GM21360 (cell line): ENCODE measurements around the gene TIAM1.

Experiments
- ATAC-seq: cut with Tn5 transposase; IDR thresholded peaks from one replicate; pipeline ENCODE4 v1.9.1; 2021; ENCODE audit warnings: mild to moderate bottlenecking, moderate library complexity; ENCODE audit not compliant: unreplicated experiment

Gene TIAM1

DNA sequence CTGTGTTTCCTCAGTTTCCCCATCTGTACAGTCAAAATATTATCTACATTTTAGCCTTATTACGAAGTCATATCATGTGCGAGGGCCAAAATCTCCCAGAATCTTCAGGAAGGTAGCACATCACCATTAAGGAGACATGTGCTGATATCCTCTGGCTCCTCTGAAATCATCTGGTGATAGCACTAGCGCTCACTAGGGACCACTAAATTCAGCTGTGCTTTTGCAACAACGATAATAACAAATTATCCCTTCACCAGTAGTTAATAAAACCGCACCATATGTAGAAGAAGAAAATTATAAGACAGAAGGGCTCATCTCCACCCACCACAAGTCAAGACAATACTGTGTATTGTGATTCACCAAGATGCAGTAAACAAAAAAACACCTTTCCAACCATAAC is 53.3 kb downstream of the TIAM1 start:
- ATAC-seq: no peak

DNA sequence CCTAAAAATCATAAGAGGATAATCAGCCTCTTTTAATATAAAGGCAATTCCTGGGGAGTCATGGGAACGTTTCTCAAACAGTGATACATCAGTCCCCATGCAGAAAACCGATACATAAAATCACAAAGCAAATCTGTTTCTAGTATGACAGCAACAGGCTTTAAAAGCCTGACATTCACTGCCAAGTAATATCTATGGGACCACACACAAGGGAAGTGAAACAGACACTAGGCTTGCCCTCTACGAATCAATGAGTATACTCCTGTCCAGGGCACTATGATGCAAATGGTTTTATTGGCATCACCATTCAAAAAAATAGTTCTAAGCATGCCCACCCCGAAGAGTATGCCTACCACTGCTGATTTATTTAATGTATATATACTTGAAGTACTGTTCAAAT is 54.4 kb downstream of the TIAM1 start:
- no peak for ATAC-seq

DNA sequence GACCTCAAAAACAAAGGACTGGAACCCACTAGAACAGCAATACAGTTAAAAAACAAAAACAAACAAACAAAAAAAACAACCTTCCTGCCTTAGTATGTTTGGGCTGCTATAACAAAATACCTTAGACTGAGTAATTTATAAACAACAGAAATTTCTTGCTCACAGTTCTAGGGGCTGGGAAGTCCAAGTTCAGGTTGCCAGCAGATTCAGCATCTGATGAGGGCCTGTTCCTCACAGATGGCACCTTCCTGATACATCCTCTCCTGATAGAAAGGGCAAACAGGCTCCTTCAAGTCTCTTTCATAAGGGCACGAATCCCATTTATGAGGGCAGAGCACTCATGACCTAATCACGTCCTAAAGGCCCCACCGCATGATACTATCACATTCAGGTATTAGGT is 55.9 kb downstream of the TIAM1 start:
- ATAC-seq: no peak

DNA sequence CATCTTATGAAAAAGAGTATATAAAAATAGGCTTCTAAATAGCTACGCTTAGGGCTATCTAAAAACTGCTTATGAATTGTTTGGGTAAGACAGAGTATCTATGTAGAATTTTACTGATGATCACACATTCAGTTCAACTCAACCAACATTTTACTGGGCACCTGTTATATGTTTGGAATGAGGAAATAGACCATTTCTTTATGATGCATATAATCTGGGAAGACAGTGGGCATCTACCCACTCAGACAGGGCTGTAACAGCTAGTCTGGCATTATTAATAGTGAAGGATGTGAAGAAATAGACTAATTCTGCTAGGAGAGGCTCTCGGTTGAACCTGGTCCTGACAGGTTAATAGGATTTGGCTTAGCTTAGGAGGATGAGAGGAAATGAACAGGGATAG is 56.9 kb downstream of the TIAM1 start:
- no peak for ATAC-seq

DNA sequence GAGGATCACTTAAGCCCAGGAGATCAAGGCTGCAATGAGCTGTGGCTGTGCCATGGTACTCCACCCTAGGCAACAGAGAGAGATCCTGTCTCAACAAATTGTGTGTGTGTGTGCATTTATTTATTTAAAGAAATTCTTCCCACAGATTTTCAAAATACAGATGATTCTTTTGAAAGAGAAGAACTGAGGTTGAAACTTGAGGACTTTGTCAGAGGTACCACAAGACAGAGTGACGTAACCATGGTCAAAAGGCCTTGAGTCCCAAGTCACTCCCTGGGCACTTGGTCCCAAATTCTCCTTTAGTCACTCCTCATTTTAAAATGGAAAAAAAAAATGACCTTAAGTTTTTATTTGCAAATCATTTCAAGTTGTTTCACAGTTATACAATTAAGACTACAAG is 57.4 kb downstream of the TIAM1 start:
- ATAC-seq: no peak

DNA sequence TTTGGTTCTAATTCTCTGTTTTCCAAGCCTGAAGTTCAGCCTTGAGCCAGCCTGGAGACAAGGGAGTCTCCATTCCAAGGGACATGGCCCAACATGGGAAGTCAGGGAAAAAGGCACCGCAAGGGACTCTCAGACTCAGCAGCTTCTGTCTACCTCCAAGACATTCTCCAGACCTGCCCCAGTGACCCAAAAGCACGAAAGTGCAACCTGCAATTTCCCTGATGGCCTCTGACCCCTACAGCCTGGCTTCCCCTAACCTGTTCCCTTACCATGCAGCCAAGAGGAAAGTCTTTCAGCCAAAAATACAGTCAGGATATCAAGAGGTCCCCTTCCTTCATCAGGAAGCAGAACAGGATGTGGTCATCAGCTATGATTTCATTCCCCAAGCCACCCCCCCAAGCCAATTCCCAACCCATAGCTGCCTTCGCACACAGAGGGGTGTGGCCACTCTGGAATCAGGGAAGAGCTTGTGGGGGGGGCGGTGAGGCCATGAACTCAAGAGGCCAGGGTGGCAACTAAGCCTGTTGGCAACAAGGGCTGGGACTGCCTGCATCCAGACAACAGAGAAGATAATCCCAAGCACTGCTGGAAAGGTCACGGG is 59.2 kb downstream of the TIAM1 start:
- no peak for ATAC-seq

DNA sequence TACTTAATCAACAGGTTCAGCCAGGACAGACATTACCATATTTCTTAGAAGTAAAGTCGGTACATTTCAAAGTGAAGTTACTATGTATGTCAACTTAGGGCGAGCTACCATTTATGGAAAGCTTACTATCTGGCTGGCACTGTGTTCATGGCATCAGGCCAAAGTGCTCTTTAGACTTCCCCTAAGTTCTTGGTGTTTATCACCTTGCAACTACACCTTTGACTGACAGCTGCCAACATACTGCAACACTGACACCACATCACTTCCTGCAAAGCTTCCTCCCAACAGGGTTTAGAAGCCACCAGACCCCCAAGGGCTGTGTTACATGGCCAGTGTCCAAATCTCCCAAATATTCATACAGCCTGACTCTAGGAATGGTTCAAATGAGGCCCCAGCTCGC is 61.0 kb downstream of the TIAM1 start:
- no peak for ATAC-seq

DNA sequence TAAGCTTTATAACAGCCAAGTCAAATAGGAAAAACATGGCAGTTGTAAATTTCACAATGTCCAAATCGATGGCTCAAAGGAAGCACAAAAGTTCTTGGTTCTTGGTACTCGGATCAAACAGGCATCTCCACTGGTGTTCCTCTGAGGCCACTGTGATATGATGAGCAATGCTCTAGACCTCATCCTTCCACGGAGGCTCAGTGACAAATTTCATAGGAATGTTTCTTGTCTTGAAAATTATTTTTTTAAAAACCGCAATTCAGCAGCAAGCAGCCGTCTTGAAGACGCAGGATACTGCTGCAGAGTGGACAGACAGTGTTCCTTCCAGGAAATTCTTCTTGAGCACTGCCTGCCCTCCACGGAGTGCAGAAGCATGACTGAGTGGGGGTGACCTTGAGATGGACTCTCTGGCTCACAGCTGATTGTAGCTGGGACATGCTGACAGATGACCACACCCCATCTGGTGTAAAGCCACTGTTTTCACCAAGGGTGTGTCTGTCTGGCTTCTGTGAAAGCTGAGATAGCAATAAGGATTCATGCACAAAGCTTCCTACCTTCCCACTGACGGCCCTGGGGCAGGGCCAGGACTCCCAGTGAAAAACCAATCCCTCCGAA is 61.9 kb downstream of the TIAM1 start:
- no peak for ATAC-seq

DNA sequence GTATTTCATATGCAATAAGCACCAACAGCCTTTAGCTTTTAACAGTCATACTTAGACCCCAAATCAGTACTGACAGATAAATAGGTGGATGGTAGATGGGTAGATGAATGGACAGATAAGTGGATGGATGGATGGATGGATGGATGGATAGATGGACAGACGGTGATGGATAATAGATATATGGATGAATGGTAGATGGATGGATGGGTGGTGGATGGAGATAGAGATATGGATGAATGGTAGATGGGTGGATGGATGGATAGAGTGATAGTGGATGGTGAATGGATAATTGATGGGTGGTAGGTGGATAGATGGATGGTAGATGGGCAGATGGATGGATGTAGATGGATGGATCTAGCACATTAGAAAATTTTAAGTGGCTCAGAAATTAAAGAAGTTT is 62.5 kb downstream of the TIAM1 start:
- no peak for ATAC-seq

DNA sequence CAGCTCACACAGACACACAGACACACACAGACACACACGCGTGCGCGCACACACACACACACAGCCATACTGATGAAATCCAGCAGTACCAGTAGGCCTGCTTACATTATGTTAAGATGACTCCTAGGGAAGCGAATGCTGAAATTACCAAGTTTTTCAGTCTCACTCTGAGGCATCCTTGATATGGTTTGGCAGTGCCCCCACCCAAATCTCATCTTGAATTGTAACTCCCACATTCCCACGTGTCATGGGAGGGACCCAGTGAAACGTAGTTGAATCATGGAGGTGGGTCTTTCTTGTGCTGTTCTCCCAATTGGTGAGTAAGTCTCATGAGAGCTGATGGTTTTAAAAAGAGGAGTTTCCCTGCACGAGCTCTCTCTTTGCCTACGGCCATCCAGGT is 64.1 kb downstream of the TIAM1 start:
- ATAC-seq: no peak

DNA sequence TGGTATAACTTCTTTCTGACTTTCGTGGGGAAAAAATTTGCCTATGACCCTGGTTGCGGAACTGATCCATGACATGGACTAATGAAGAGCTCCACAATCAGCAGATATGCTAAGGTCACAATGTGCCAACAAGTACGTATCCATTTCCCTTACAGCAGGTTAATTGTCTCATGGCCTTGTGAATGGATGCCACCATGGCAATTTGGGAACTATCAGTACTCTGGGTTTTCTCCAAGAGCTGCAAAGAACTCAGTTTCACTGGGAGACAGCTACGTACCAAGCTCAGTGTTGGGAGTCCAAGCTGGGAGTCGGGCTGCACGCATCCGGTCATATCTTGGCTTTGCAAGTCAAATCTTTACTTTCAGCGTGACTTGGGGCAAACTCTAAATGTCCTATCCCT is 64.8 kb downstream of the TIAM1 start:
- no peak for ATAC-seq

DNA sequence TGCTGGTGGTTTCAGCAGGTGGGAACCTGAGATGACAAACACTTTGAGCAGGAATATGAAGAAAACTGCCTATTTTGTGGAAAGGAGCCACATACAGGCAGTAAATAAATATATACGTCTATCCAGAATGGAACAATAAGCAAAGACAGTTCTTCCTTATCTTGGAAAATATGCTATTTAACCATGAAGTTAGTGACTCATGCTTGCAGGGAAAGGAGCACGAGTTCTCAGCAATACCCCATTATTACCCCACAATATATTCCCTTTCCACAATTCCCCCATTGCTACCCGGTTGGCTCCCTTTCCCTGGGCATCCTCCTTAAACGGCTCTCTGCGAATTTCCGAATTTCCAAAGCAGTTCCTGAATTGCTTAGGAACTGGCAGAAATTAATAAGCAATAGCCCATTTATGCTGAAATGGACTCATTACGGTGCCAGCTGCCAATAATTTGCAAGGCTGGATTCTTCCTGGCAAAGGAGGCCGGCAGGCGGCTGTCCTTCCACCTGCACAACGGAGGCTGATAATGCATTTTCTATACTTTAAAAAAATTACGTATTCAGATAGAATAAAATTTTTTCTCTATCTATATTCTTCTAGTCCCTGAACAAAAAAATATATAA is 65.4 kb downstream of the TIAM1 start:
- ATAC-seq: no peak

DNA sequence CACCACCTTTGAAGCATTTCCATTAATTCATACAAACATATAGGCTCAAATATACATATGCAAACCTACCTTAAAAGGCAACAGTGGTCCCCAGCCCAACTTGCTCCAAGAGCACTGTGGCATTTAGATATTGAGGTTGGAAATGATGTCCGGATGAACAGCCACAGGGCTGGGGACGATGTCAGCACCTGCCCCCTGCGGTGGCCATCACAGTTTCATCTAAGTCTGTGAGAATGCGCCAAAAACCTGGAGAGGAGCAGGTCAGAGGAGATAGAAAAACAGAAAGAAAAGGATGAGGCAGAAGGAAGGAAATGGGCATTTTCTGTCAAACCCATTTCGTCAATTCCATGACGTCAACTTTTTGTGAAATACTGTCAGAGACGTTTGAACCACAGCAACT is 67.4 kb downstream of the TIAM1 start:
- ATAC-seq: no peak

DNA sequence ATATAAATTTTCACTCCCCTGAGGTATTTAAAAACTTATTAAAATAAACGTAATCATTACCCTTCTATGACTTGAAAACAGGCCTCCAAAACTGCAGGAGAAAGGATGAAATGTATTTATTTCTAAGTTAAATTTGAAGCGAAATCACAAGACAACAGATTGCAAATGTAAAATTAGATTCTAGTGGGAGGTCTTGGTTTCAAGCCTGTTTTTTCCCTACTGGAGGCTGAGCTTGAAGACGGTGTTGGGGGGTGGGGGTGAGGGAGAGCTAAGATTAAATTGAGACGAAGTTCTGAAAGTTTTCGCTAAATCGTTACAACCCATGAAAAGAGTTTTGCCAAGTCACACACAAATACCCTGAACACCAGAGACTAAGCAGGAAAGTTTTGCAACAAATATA is 68.2 kb downstream of the TIAM1 start:
- no peak for ATAC-seq

DNA sequence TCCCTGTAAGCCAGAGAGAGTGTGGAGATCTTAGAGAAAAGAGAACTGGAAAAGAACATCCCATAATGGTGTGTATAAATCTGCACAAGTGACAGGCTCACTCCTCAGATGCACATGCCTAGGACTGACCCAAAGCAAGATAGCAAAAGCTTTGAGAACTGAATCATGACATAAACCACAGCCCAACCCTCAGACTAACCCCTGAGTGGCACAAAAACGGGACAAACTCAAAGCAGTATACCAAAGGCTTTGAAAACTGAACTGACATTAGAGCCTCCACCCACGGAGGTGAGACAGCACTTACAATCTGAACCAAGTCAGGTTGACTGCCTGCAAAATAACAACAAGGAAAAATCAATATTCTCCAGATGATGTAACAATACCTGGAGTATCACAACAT is 70.8 kb downstream of the TIAM1 start:
- no peak for ATAC-seq

DNA sequence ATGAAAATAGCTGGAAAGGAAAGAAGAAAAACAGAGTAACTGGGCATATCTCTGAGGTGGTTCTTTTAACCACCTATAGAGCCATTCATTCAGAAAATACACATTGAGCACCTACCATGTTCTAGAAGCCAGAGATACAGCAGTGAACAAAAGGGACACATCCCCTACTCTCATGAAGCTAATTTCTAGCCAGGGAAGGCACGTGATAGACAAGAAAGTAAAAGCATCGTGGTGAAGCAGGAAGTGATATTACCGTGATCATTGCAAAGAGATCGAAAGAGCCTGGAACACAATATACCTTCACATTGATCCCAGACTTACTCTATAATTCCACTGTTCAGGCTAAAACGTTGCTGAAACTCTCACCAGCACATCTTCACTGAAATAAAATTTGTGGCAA is 76.0 kb downstream of the TIAM1 start:
- no peak for ATAC-seq

DNA sequence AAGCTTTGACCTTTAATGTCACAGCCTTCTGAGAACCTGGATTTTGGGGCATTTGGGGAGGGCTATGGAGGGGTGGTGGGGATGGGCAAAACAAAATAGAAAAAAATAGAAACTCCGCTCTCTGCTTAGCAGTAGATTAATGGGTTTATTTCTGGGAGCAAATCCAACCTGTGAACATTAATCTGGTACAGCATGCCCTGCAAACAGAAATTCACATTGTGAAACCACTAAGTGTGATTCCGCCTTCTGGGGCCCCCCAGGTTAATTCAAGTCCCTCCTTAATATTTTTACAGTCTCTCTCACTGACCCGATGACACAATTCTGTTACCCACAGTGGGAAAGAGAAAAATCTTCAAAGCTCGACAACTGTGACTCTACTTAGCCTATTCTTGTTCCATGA is 76.4 kb downstream of the TIAM1 start:
- no peak for ATAC-seq

DNA sequence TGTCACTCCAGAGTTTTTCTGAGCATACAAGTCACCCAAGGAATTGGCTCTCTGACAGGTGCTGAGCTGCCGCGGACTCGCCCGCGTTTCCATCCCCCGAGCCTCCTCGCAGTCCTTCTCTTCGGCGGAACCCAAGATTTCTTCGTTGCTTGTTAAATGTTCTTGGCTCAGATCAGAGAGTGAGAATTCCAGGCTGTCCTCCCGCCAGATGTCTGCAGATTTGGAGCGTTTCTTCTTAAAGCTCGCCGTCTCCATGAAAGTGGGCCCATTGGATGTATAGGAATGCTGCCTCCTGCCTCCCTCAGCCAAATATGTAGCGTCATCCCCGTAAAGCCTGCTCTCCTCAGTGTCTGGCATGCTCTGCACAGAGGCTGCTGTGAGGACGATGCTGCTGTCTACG is 77.8 kb downstream of the TIAM1 start:
- ATAC-seq: no peak

DNA sequence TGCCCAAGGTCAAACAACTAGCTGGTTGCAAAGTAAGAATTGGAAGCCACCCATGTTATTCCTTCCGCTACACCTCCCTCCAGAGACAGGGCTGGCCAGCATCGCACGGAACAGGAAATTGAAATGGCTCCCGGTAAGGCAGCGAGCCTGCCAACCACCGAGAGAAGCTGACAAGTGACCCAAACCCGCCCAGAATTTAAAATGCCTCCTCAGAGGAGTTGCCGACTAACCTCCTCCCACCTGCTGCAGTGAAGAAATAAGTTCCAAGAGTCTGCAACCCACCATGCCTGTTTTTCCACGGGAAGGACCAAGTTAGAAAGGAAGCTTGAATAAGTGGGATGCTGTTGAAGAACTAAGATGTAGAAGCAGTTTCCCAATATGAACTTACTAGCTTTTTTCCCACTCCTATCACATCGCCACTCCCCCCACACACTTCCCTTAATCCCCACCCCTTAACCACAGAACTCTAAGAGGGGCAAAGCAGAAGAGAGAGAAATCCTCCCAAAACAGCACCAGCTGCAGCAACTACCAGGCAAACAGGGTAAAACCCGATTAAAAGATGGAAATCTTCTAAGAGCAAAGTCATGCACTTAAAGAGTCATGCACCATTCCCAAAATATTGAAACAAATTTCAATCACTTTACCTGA is 78.6 kb downstream of the TIAM1 start:
- no peak for ATAC-seq

DNA sequence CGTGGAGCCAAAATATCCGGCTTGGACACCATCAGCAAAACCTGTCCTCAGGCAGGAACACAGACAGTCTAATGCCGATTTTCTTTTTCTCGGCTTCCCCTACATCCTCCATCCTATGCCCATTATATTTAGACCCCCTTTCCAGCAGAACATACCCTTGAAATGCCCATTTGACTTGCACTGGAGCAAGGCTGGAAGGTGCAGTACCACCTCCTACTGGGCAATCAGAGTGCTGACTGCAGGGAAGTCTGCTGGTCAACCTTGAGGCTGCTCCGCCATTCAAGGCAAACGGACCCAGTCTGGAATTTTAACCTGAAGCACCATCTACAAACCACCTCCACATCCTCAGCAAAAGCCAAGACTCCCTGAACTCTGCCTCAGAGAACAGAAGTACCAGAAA is 79.5 kb downstream of the TIAM1 start:
- ATAC-seq: no peak

DNA sequence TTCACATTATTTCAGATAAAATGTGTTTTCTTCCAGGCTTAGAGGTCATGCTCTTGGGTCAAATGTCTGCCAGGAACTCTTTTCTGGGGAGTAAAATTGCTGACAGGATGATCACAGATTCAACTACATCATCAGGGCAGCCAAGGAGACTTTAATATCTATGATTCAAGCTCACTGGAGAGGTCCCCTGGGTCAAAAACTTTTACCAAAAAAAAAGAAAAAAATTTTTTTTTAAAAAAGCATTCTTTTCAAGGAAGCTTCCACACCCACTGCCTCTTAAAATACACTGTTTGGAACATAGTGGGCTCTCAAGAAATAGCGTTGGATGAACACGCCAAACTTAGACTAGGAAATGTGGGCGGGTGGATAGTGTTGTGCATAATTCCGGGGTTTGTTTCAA is 81.3 kb downstream of the TIAM1 start:
- no peak for ATAC-seq

DNA sequence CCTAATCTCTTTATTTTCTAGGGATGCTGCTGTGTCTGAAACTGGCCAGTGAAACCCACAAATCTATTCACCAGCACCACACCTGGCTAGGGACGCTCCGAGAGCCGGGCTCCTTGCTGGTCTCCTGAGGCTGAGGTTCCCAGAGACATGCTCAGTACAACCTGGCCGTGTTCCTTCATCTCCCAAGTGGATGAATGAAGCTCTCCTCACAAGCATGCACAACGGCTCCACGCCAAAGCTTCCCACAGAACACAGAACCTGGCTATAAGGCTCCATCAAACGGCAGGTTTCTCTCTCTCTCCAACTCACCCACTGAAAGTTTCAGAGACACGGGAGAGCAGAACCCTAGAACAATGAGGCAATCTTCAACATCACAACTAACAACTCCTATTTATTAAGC is 82.3 kb downstream of the TIAM1 start:
- no peak for ATAC-seq
